GM12891 (cell line): ENCODE results near the gene BZW2. TPM values are rescaled to one million over a fixed set of nuclear protein-coding genes. Genes with fewer than 3 reads are reported as not detected.
A peak's percentile ranks its signal among the peaks of the same experiment; 100 is the strongest.

Experiments
- DNase-seq: peaks from one replicate; pipeline ENCODE4 v3.0.0; 2011; ENCODE audit warnings: low spot score; ENCODE audit not compliant: insufficient read length
- FAIRE-seq: peaks from 2 replicates; lab custom pipeline; 2011; peaks lifted over from hg19 to GRCh38; lab: Jason Lieb, UNC
- PAX5 ChIP-seq: IDR thresholded peaks from 2 replicates; pipeline ENCODE4 v1.6.1; 2011; ENCODE audit warnings: low read length, moderate library complexity, mild to moderate bottlenecking; ENCODE audit not compliant: insufficient read depth, severe bottlenecking
- POLR2A ChIP-seq: IDR thresholded peaks from 2 replicates; pipeline ENCODE4 v1.6.1; 2011; ENCODE audit warnings: low read depth, low read length, control low read depth
- POLR2AphosphoS5 ChIP-seq: IDR thresholded peaks from 2 replicates; pipeline ENCODE4 v1.6.1; 2011; ENCODE audit warnings: low read depth, low read length, control low read depth
- POU2F2 ChIP-seq: IDR thresholded peaks from 2 replicates; pipeline ENCODE4 v1.6.1; 2011; ENCODE audit warnings: low read depth, mild to moderate bottlenecking, control low read depth, low read length, moderate library complexity
- SPI1 ChIP-seq: IDR thresholded peaks from 2 replicates; pipeline ENCODE4 v1.6.1; 2011; ENCODE audit warnings: low read depth, low read length, control low read depth
- TAF1 ChIP-seq: IDR thresholded peaks from 2 replicates; pipeline ENCODE4 v1.6.1; 2011; ENCODE audit warnings: low read depth, low read length, control low read depth
- polyA plus RNA-seq: library from polyadenylated mRNA; unstranded; fragments of >200 nt; gene quantifications from one replicate; pipeline ENCODE4 v1.2.1, GENCODE V29; 2012; ENCODE audit warnings: low read depth, missing spikeins, inconsistent platforms; ENCODE audit not compliant: missing spikeins

Gene BZW2
- polyA plus RNA-seq: 2.5 TPM

GRCh38 chr7:16645593-16646471, at the start of gene BZW2, which contains the start of gene ANKMY2:
TSS of gene BZW2 (plus strand) at chr7:16646181. CDS start at chr7:16665444, 19,263 bp downstream.
TSS of gene ANKMY2 (minus strand) at chr7:16645754. CDS start at chr7:16645573, 181 bp downstream.
- FAIRE-seq: peak; percentile 64
- TF ChIP-seq SPI1: no peak
- peak; percentile 98 for TF ChIP-seq PAX5
- DNase-seq: peak; percentile 72

- no peak for DNase-seq
- no peak for FAIRE-seq
- no peak for TF ChIP-seq SPI1
- TF ChIP-seq TAF1: no peak
- no peak for TF ChIP-seq POLR2AphosphoS5
- TF ChIP-seq PAX5: no peak
- TF ChIP-seq POU2F2: no peak
- TF ChIP-seq POLR2A: no peak
Observed at GRCh38 chr7:16598015-16598414, 48.0 kb upstream of the BZW2 start.

GRCh38 chr7:16599860-16600259, 46.1 kb upstream of the BZW2 start:
- FAIRE-seq (no peak), DNase-seq (no peak)
- TF ChIP-seq PAX5 (no peak), POU2F2 (no peak), POLR2A (no peak), POLR2AphosphoS5 (no peak), TAF1 (no peak), SPI1 (no peak)

GRCh38 chr7:16603633-16604032, 42.3 kb upstream of the BZW2 start:
- FAIRE-seq (no peak), DNase-seq (no peak)
- TF ChIP-seq POU2F2: no peak
- TF ChIP-seq POLR2A: no peak
- TF ChIP-seq PAX5: no peak
- TF ChIP-seq SPI1: no peak
- TF ChIP-seq POLR2AphosphoS5: no peak
- no peak for TF ChIP-seq TAF1

- TF ChIP-seq POLR2AphosphoS5 (no peak), TAF1 (no peak), POLR2A (no peak), SPI1 (no peak), PAX5 (no peak), POU2F2 (no peak)
- DNase-seq: no peak
- FAIRE-seq: no peak
Observed at GRCh38 chr7:16604054-16604453, 41.9 kb upstream of the BZW2 start.

- no peak for TF ChIP-seq POLR2A
- TF ChIP-seq SPI1: no peak
- TF ChIP-seq POLR2AphosphoS5: no peak
- no peak for TF ChIP-seq POU2F2
- TF ChIP-seq TAF1: no peak
- no peak for TF ChIP-seq PAX5
- DNase-seq (no peak), FAIRE-seq (no peak)
Observed at GRCh38 chr7:16606704-16607103, 39.3 kb upstream of the BZW2 start.

GRCh38 chr7:16609842-16610450, 36.0 kb upstream of the BZW2 start:
- no peak for DNase-seq
- FAIRE-seq: no peak
- TF ChIP-seq POLR2A: no peak
- TF ChIP-seq PAX5: no peak
- TF ChIP-seq TAF1: no peak
- no peak for TF ChIP-seq POU2F2
- no peak for TF ChIP-seq POLR2AphosphoS5
- no peak for TF ChIP-seq SPI1

GRCh38 chr7:16611711-16612110, 34.3 kb upstream of the BZW2 start:
- FAIRE-seq: no peak
- DNase-seq: no peak
- TF ChIP-seq POLR2AphosphoS5: no peak
- TF ChIP-seq POLR2A: no peak
- TF ChIP-seq POU2F2: no peak

- no peak for TF ChIP-seq POU2F2
- TF ChIP-seq PAX5: no peak
- no peak for TF ChIP-seq POLR2AphosphoS5
- TF ChIP-seq SPI1: no peak
- TF ChIP-seq POLR2A: no peak
- no peak for TF ChIP-seq TAF1
- DNase-seq (no peak), FAIRE-seq (no peak)
Observed at GRCh38 chr7:16615228-16615627, 30.8 kb upstream of the BZW2 start.
